H1 (cell line): ENCODE measurements around the gene NANP. TPM values are rescaled to one million over a fixed set of nuclear protein-coding genes. Genes with fewer than 3 reads are reported as not detected.

Experiments
- CTCF ChIA-PET: fragments of 300-600 bp; sonication (Branson Sonifier 250); formaldehyde crosslinking; loops from one replicate; lab custom pipeline; 2021; ENCODE audit not compliant: partially characterized antibody; lab: Charles Lee
- POLR2A ChIA-PET: fragments of 300-600 bp; sonication (Branson Sonifier 250); formaldehyde crosslinking; loops from one replicate; lab custom pipeline; 2021; ENCODE audit warnings: inconsistent platforms; ENCODE audit not compliant: partially characterized antibody; lab: Charles Lee
- DNase-seq, 2 experiments: peaks; one replicate each; pipeline versions ENCODE4 v3.0.0 to v3.0.0-alpha.2; 2010 to 2022; ENCODE audit warnings: low spot score in 2 of 2, low read depth in 1 of 2, mixed read lengths in 1 of 2
- FAIRE-seq: peaks from 2 replicates; lab custom pipeline; 2011; peaks lifted over from hg19 to GRCh38; lab: Jason Lieb, UNC
- H2AFZ ChIP-seq: 2 replicates; pipeline ENCODE4 v1.8.1; 2012; ENCODE audit warnings: low read length, inconsistent platforms
- H2AK5ac ChIP-seq: 2 replicates; pipeline ENCODE4 v1.6.1; 2013; ENCODE audit warnings: low read depth, low read length
- H2BK120ac ChIP-seq: replicated peaks from 2 replicates; pipeline ENCODE3; 2013; ENCODE audit warnings: low read depth, low read length, inconsistent platforms
- H2BK12ac ChIP-seq: 2 replicates; pipeline ENCODE4 v1.6.1; 2013; ENCODE audit warnings: low read depth, low read length
- H2BK15ac ChIP-seq: 2 replicates; pipeline ENCODE4 v1.6.1; 2013; ENCODE audit warnings: low read length
- H2BK20ac ChIP-seq: 2 replicates; pipeline ENCODE4 v1.6.1; 2013; ENCODE audit warnings: low read length
- H2BK5ac ChIP-seq: 2 replicates; pipeline ENCODE4 v1.6.1; 2013; ENCODE audit warnings: low read depth, low read length
- H3K14ac ChIP-seq: 2 replicates; pipeline ENCODE4 v1.6.1; 2013; ENCODE audit warnings: inconsistent platforms; ENCODE audit not compliant: insufficient read length
- H3K18ac ChIP-seq: 2 replicates; pipeline ENCODE4 v1.6.1; 2013; ENCODE audit warnings: low read length; ENCODE audit errors: extremely low read depth
- H3K23ac ChIP-seq: 2 replicates; pipeline ENCODE4 v1.6.1; 2013; ENCODE audit warnings: inconsistent platforms; ENCODE audit not compliant: insufficient read length
- H3K23me2 ChIP-seq: 2 replicates; pipeline ENCODE4 v1.6.1; 2013; ENCODE audit warnings: low read depth, low read length
- H3K27ac ChIP-seq: 2 replicates; pipeline ENCODE4 v1.6.1; 2011; ENCODE audit warnings: low read depth, low read length, inconsistent platforms
- H3K27me3 ChIP-seq, 4 experiments: replicated peaks in 1 of 4; 1 replicate in 1 of 4; 2 replicates in 3 of 4; pipeline versions ENCODE4 v1.6.1 to v1.8.1; 2011 to 2013; ENCODE audit warnings: low read length in 3 of 4, mild to moderate bottlenecking in 3 of 4, inconsistent platforms in 2 of 4, mixed read lengths in 2 of 4, moderate library complexity in 1 of 4; ENCODE audit not compliant: control insufficient read depth in 3 of 4, insufficient read depth in 3 of 4; ENCODE audit errors: extremely low read depth in 1 of 4
- H3K36me3 ChIP-seq, 4 experiments: 2 replicates each; pipeline versions ENCODE4 v1.6.1 to v1.8.1; 2011 to 2013; ENCODE audit warnings: mild to moderate bottlenecking in 4 of 4, low read length in 3 of 4, moderate library complexity in 2 of 4, control low read depth in 1 of 4, inconsistent platforms in 1 of 4; ENCODE audit not compliant: insufficient read depth in 4 of 4, control insufficient read depth in 2 of 4
- H3K4ac ChIP-seq: replicated peaks from 2 replicates; pipeline ENCODE3; 2013; ENCODE audit warnings: low read length, low read depth, mixed read lengths, inconsistent platforms; ENCODE audit not compliant: insufficient read length
- H3K4me1 ChIP-seq, 4 experiments: replicated peaks in 1 of 4; 1 replicate in 1 of 4; 2 replicates in 3 of 4; pipeline versions ENCODE4 v1.6.1 to v1.8.1; 2011 to 2013; ENCODE audit warnings: low read length in 3 of 4, inconsistent platforms in 2 of 4, mixed read lengths in 1 of 4; ENCODE audit not compliant: insufficient read depth in 4 of 4, control insufficient read depth in 3 of 4
- H3K4me2 ChIP-seq, 2 experiments: 2 replicates each; pipeline versions ENCODE4 v1.6.1 to v1.8.1; 2011 to 2013; ENCODE audit warnings: low read depth in 2 of 2, low read length in 2 of 2, control low read depth in 1 of 2, inconsistent platforms in 1 of 2, mild to moderate bottlenecking in 1 of 2; ENCODE audit not compliant: insufficient read depth in 1 of 2
- H3K4me3 ChIP-seq, 4 experiments: fragments of 200-600, 300-600 bp in 1 of 4; sonication (generic), shearing (Covaris generic), sonication (Bioruptor Twin) in 1 of 4; 2 replicates each; pipeline versions ENCODE4 v1.5.1 to v1.8.1; 2011 to 2016; ENCODE audit warnings: low read length in 4 of 4, low read depth in 3 of 4, control low read depth in 2 of 4, inconsistent platforms in 2 of 4, mild to moderate bottlenecking in 2 of 4, mixed read lengths in 1 of 4, moderate library complexity in 1 of 4; ENCODE audit not compliant: insufficient read depth in 2 of 4; ENCODE audit errors: extremely low read depth in 1 of 4
- H3K56ac ChIP-seq: replicated peaks from 2 replicates; pipeline ENCODE3; 2013; ENCODE audit warnings: low read depth, mild to moderate bottlenecking, mixed read lengths, low read length, inconsistent platforms; ENCODE audit not compliant: insufficient read length
- H3K79me1 ChIP-seq: 2 replicates; pipeline ENCODE4 v1.6.1; 2013; ENCODE audit warnings: low read depth, low read length, control low read depth
- H3K79me2 ChIP-seq, 2 experiments: 2 replicates each; pipeline versions ENCODE4 v1.6.1 to v1.8.1; 2012 to 2013; ENCODE audit warnings: low read length in 2 of 2, mild to moderate bottlenecking in 2 of 2, inconsistent platforms in 1 of 2; ENCODE audit not compliant: insufficient read depth in 2 of 2, control insufficient read depth in 1 of 2
- H3K9ac ChIP-seq, 4 experiments: replicated peaks in 1 of 4; 1 replicate in 1 of 4; 2 replicates in 3 of 4; pipeline versions ENCODE4 v1.6.1 to v1.8.1; 2011 to 2013; ENCODE audit warnings: low read depth in 3 of 4, low read length in 3 of 4, control low read depth in 2 of 4, mild to moderate bottlenecking in 2 of 4, moderate library complexity in 2 of 4, inconsistent platforms in 1 of 4; ENCODE audit errors: extremely low read depth in 1 of 4
- H3K9me3 ChIP-seq, 2 experiments: 2 replicates each; pipeline versions ENCODE4 v1.6.1 to v1.8.1; 2012 to 2013; ENCODE audit warnings: mild to moderate bottlenecking in 2 of 2, moderate library complexity in 2 of 2, control low read depth in 1 of 2, inconsistent platforms in 1 of 2, low read depth in 1 of 2, low read length in 1 of 2, mixed read lengths in 1 of 2; ENCODE audit not compliant: insufficient read depth in 2 of 2
- H4K20me1 ChIP-seq, 2 experiments: replicated peaks in 1 of 2; 2 replicates each; pipeline versions ENCODE3 to v1.8.1; 2011 to 2013; ENCODE audit warnings: inconsistent platforms in 2 of 2, low read length in 2 of 2, mild to moderate bottlenecking in 1 of 2; ENCODE audit not compliant: insufficient read depth in 2 of 2, control insufficient read depth in 1 of 2
- H4K5ac ChIP-seq: 2 replicates; pipeline ENCODE4 v1.6.1; 2013; ENCODE audit warnings: low read length, low read depth, mixed read lengths, inconsistent platforms; ENCODE audit not compliant: insufficient read length
- H4K8ac ChIP-seq: 2 replicates; pipeline ENCODE4 v1.8.0; 2013; ENCODE audit warnings: mild to moderate bottlenecking, moderate library complexity, low read length, inconsistent platforms; ENCODE audit not compliant: insufficient read depth; ENCODE audit errors: extremely low read depth
- H4K91ac ChIP-seq: replicated peaks from 2 replicates; pipeline ENCODE3; 2013; ENCODE audit warnings: low read length, mixed read lengths, inconsistent platforms; ENCODE audit not compliant: insufficient read length
- NRF1 ChIP-seq: IDR thresholded peaks from 2 replicates; pipeline ENCODE4 v1.6.1; 2011; ENCODE audit warnings: mild to moderate bottlenecking, low read depth, low read length, improper control_type of control experiment
- SIRT6 ChIP-seq: IDR thresholded peaks from one replicate; pipeline ENCODE4 v1.7.1; 2012; ENCODE audit warnings: low read length, inconsistent platforms
- SIX5 ChIP-seq: IDR thresholded peaks from 2 replicates; pipeline ENCODE4 v1.6.1; 2011; ENCODE audit warnings: mild to moderate bottlenecking, low read depth, low read length
- TEAD4 ChIP-seq: IDR thresholded peaks from 2 replicates; pipeline ENCODE4 v1.6.1; 2012; ENCODE audit warnings: low read depth, low read length, inconsistent platforms, mixed read lengths
- WGBS, 2 experiments: shearing (Covaris generic) in 1 of 2; methylation state at CpG; one replicate each; pipeline versions ENCODE4 v1.1.6 to v1.1.7; 2013 to 2015; ENCODE audit warnings: low lambda C conversion rate in 2 of 2, mixed read lengths in 2 of 2, inconsistent platforms in 1 of 2, low coverage in 1 of 2, missing lambda C conversion rate in 1 of 2; ENCODE audit not compliant: insufficient replicate concordance in 2 of 2, insufficient coverage in 1 of 2, insufficient read length in 1 of 2; ENCODE audit errors: extremely low coverage in 1 of 2, missing lambda C conversion rate in 1 of 2; 5-methylcytosine and 5-hydroxymethylcytosine counted together
- polyA plus RNA-seq, 7 experiments: library from polyadenylated mRNA; depleted of rRNA in 3 of 7; stranded (reverse) in 5 of 7; unstranded in 2 of 7; fragments of >200 nt in 5 of 7; fragments of 200-250 nt in 2 of 7; gene quantifications; 1 replicate in 5 of 7; 2 replicates in 1 of 7; 4 replicates in 1 of 7; pipeline versions ENCODE4 v1.2.1 to v1.2.3, GENCODE V29; 2011 to 2013; ENCODE audit warnings: missing spikeins in 2 of 7, mixed read lengths in 2 of 7
- total RNA-seq: library from RNA; stranded (reverse); fragmentation: NEBNext Ultra II Directional; extraction: Animal tissue kit (Norgen Biotek cat#: 25700); gene quantifications from 2 replicates; pipeline ENCODE4 v1.2.1, GENCODE V29; 2021

NANP gene
- total and polyA plus RNA-seq, 2 of the 8 experiments (the other 6 are each of a cell fraction or from before 2014, with no cell fraction given): 3.8 to 6.2 TPM

- Histone ChIP-seq H3K23me2 (no peaks in the 10 kb centered on the region), H2AFZ (no peak overlapping the region), H2AK5ac (no peak overlapping the region; the same call in 1 of the 2 replicates), H3K79me2 (no peaks in the 10 kb centered on the region), H3K4me3 (no peak overlapping the region), H3K18ac (no peak overlapping the region), H2BK15ac (no peak overlapping the region), H3K27ac (no peak overlapping the region), H4K20me1 (peaks cover 0 to 2% of the 10 kb centered on the region in 2 experiments), H2BK20ac (no peak overlapping the region), H3K56ac (no peak overlapping the region), H4K8ac (no peak overlapping the region), H3K4me1 (no peaks in the 10 kb centered on the region; a peak in 1 of 7 replicates), H2BK12ac (no peak overlapping the region), H2BK5ac (no peak overlapping the region), H3K27me3 (no peaks in the 10 kb centered on the region), H3K9me3 (no peaks in the 10 kb centered on the region), H3K9ac (no peak overlapping the region), H3K4me2 (no peak overlapping the region), H4K91ac (no peak overlapping the region), H3K36me3 (peaks cover 0 to 6% (median 1%) of the 10 kb centered on the region in 4 experiments; a peak in 1 of 8 replicates), H3K14ac (no peak overlapping the region), H2BK120ac (no peak overlapping the region), H3K4ac (no peak overlapping the region), H3K79me1 (no peaks in the 10 kb centered on the region), H3K23ac (no peak overlapping the region), H4K5ac (no peak overlapping the region)
- CTCF ChIA-PET: interaction anchor here (1.6 kb wide), 1 partner anchor 198 kb away, joined by 3 read pairs; no protein-coding TSS in a partner anchor
- WGBS, 2 experiments: 89% methylated on average over 4 of the region's 4 CpGs; no CpG with 5 or more reads in 1 of the 2 experiments
- DNase-seq: no peak
- no peak for TF ChIP-seq TEAD4
- TF ChIP-seq SIX5: no peak
- TF ChIP-seq SIRT6: no peak
- no peak for TF ChIP-seq NRF1
- POLR2A ChIA-PET: interaction anchor here (0.7 kb wide), 1 partner anchor 198 kb away, joined by 4 read pairs; no protein-coding TSS in a partner anchor
- FAIRE-seq: no peak
Observed at GRCh38 chr20:25668446-25668845, 44.6 kb upstream of the NANP start.
